Activated CD4-positive, alpha-beta T cell treated with anti-CD3 and anti-CD28 coated beads, Interleukin-2, amount 10 ng/mL, durations not matched to agents 24 days and 14 days (primary cell): ENCODE data around the gene MRPS18A. TPM values are rescaled to one million over a fixed set of nuclear protein-coding genes. Genes with fewer than 3 reads are reported as not detected.

Experiments used
- DNase-seq: peaks from one replicate; pipeline ENCODE4 v3.0.0; 2022
- H3K27ac Mint-ChIP-seq: one replicate; pipeline ENCODE4 v1.8.0; 2022; ENCODE audit warnings: mild to moderate bottlenecking, mixed read lengths
- H3K27me3 Mint-ChIP-seq: one replicate; pipeline ENCODE4 v1.8.0; 2022; ENCODE audit warnings: mixed read lengths
- H3K36me3 Mint-ChIP-seq: one replicate; pipeline ENCODE4 v1.8.0; 2022; ENCODE audit warnings: low read depth, mild to moderate bottlenecking, mixed read lengths
- H3K4me1 Mint-ChIP-seq: one replicate; pipeline ENCODE4 v1.8.0; 2021; ENCODE audit warnings: mixed read lengths
- H3K4me3 Mint-ChIP-seq: one replicate; pipeline ENCODE4 v1.8.0; 2022; ENCODE audit warnings: mild to moderate bottlenecking, moderate library complexity, mixed read lengths
- H3K9me3 Mint-ChIP-seq: one replicate; pipeline ENCODE4 v1.8.0; 2021; ENCODE audit warnings: mixed read lengths
- intact Hi-C: fragments of 100-400 bp; cut with micrococcal nuclease; formaldehyde crosslinking; loops from one replicate; pipeline ENCODE4 v1.15.1; 2023
- total RNA-seq: library from RNA; stranded (reverse); gene quantifications from 2 replicates; pipeline ENCODE4 v1.2.3, GENCODE V29; 2022

Gene MRPS18A
- total RNA-seq, 1 donor from 2014 or later, result 47.4 TPM

GRCh38 chr6:43698584-43699349, 11.2 kb upstream of the MRPS18A start:
- DNase-seq, result no peak
- intact Hi-C loops, result no loop called here
- H3K4me3 Mint-ChIP-seq, result no peak overlapping the region
- no peaks in the 10 kb centered on the region for H3K9me3 Mint-ChIP-seq
- no peaks in the 10 kb centered on the region for H3K4me1 Mint-ChIP-seq
- no peaks in the 10 kb centered on the region for H3K36me3 Mint-ChIP-seq
- no peak overlapping the region for H3K27ac Mint-ChIP-seq
- peaks cover 25% of the 10 kb centered on the region for H3K27me3 Mint-ChIP-seq

DNA sequence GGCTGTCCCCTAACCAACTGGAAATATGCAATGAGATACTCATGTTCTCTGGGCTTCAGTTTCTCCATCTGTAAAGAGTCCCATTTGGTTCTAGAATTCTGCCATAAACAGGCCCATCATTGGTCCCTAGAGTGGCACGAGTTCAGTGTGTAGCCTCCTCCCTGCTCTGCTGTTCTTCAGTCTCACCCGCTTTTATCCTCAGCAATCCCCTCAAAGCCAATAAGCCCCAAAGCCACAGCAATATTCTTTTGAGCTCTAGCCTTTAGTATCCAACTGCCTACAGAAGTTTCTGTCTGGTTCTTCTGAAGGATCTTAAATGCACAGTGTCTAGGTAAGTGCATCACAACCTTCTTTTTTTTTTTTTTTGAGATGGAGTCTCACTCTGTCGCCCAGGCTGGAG, 9.8 kb upstream of the MRPS18A start:
- Mint-ChIP-seq H3K27ac (no peak overlapping the region), H3K27me3 (peaks cover 22% of the 10 kb centered on the region), H3K4me3 (no peak overlapping the region), H3K4me1 (no peaks in the 10 kb centered on the region), H3K36me3 (no peaks in the 10 kb centered on the region), H3K9me3 (no peaks in the 10 kb centered on the region)
- intact Hi-C loops, result no loop called here
- no peak for DNase-seq

DNA sequence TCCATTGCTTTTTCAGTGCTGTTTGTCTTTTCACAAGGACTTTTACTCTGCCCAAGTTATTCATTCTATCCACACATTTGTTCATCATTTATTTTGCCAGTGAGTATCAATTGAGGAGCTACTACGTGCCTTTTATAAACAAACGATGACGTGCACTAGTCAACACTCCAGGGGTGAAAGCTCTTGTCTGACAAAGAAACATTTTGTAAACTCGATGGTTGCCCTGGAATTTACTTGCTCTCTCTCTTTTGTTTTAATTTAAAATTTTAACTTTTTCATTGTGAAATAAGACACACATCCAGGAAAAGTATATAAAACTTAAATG, 8.3 kb upstream of the MRPS18A start:
- intact Hi-C loops, result no loop called here
- H3K4me1 Mint-ChIP-seq, result no peaks in the 10 kb centered on the region
- no peaks in the 10 kb centered on the region for H3K36me3 Mint-ChIP-seq
- no peak overlapping the region for H3K4me3 Mint-ChIP-seq
- no peak for DNase-seq
- H3K27me3 Mint-ChIP-seq, result peaks cover 19% of the 10 kb centered on the region
- no peaks in the 10 kb centered on the region for H3K9me3 Mint-ChIP-seq
- no peak overlapping the region for H3K27ac Mint-ChIP-seq

DNA sequence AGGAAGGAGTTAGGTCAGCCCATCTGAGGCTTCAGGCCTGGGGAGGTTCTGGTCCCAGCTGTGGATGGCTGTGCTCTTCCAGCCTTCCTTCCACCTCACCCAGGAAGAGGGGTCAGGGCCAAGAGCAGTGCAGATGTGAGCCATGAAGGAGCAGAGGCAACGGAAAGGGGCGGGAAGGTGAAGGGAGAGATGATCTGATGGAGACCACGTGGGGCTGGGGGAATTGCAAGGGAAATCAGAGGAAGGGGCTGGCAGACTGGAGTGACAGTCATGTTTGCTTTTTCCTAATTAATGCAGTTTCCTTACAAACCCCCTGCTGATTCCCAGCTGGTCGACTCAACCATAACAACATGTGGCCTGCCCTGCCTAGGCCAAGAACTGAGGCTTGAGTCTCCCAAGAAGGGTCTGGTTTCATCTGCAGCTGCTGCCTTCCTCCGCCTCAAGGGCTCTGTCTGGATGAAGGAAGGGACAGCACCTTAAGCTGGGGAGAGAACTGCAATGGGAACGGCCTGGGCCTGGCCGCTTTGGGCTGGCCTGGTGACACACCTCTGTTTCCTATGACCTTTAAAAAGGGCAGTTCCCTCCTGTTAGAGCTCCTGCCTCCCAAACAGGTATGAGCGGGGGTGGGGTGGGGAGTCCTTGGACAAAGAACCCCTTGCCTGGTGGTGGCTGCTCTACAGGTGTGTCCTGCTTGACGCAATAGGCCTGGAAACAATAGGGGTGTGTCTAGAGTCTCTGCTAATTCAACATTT, 7.8 kb upstream of the MRPS18A start:
- no peak for DNase-seq
- H3K27ac Mint-ChIP-seq, result no peak overlapping the region
- no peak overlapping the region for H3K4me3 Mint-ChIP-seq
- H3K9me3 Mint-ChIP-seq, result no peaks in the 10 kb centered on the region
- intact Hi-C loops, result no loop called here
- peaks cover 19% of the 10 kb centered on the region for H3K27me3 Mint-ChIP-seq
- H3K4me1 Mint-ChIP-seq, result no peaks in the 10 kb centered on the region
- H3K36me3 Mint-ChIP-seq, result no peaks in the 10 kb centered on the region

DNA sequence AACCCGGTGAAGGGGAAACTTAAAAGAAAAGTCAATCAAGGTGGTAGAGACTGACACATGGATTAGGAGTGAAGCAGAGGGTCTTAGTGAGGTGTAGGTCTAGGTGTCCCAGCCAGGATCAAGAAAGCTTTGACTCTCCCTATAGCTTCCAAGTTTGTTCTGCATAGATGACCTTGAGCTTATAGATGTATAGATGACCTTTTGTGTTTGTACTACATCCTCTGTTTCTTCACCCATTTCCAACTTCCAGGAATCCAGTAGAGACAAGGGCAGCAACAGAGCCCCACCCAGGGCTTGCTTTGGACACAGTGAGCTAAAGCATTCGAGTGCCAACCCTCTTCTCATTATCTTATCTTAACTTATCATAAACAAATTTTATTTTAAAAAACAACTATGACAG, 1.8 kb upstream of the MRPS18A start:
- Mint-ChIP-seq H3K27me3 (peaks cover 4% of the 10 kb centered on the region), H3K27ac (no peak overlapping the region), H3K9me3 (peaks cover 3% of the 10 kb centered on the region), H3K36me3 (peaks cover 9% of the 10 kb centered on the region), H3K4me3 (no peak overlapping the region), H3K4me1 (peaks cover 23% of the 10 kb centered on the region)
- no peak for DNase-seq
- intact Hi-C loops, result no loop called here

DNA sequence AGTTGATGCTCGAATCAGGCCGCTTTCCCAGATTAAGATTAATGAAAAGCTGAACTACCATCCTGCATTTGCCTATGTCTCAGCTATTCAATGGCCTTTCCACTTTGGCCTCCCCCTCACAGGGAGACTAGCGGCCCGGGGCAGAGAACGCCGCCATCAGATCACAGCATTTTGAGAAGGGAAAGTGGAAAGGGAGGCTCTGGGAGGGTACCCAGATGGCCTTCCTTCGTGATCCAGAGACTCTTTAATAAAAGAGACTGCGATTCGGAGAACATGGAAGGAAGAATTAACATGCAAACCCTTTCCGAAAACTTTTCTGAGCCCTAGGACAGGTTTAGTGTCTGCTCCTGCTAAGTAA, 533 bp downstream of the MRPS18A start:
- Mint-ChIP-seq H3K27me3 (no peaks in the 10 kb centered on the region), H3K4me1 (peaks cover 39% of the 10 kb centered on the region), H3K4me3 (peak overlapping the region; percentile 93), H3K9me3 (peaks cover 3% of the 10 kb centered on the region), H3K36me3 (peaks cover 22% of the 10 kb centered on the region), H3K27ac (peak overlapping the region; percentile 84)
- intact Hi-C loops, result loop anchor here (1.0 to 2.0 kb wide), 2 partner anchors 20 to 58 kb away; partner anchors contain the start of gene GTPBP2
- no peak for DNase-seq

- DNase-seq, result no peak
- intact Hi-C loops, result no loop called here
- H3K36me3 Mint-ChIP-seq, result peaks cover 33% of the 10 kb centered on the region
- no peak overlapping the region for H3K27ac Mint-ChIP-seq
- no peak overlapping the region for H3K4me3 Mint-ChIP-seq
- H3K27me3 Mint-ChIP-seq, result no peaks in the 10 kb centered on the region
- H3K9me3 Mint-ChIP-seq, result peaks cover 3% of the 10 kb centered on the region
- peaks cover 42% of the 10 kb centered on the region for H3K4me1 Mint-ChIP-seq
These were observed 3.7 kb downstream of the MRPS18A start for GRCh38 chr6:43683708-43684455.

DNA sequence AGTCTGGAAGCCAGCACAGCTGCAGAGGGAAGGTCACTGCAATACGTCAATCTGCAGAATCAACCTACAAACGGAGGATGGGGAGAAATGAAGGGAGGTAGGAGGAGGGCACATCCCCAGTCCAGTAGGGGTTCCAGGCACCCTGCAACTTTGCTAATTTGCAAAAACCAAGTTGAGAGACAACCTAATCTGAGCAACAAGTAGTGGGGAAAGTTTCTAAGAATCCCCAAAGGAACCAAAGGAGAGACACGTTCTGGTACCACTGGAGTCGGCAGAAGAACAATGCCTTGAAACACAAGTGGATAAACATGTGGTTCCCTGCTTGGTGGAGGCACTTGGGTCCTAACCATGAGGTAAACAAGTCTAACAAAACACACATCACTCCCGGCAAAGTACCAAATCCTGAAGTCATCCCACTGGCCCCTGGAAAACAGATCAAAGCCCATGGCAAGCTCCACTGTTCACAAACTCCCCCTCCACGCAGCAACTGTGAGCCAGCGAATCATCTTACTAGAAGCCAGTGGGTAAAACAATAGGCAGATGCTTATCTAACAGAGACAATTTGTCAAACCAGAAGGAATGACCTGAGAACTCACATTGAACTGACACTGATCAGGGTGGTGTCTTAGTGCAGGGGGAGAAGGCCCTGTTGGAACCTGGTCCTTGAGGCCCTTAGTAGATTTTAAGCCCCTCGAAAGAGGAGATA, 4.7 kb downstream of the MRPS18A start:
- no peaks in the 10 kb centered on the region for H3K27me3 Mint-ChIP-seq
- peaks cover 37% of the 10 kb centered on the region for H3K4me1 Mint-ChIP-seq
- DNase-seq, result no peak
- H3K9me3 Mint-ChIP-seq, result no peaks in the 10 kb centered on the region
- H3K4me3 Mint-ChIP-seq, result no peak overlapping the region
- intact Hi-C loops, result no loop called here
- H3K36me3 Mint-ChIP-seq, result peaks cover 39% of the 10 kb centered on the region
- peak overlapping the region; percentile 58 for H3K27ac Mint-ChIP-seq

GRCh38 chr6:43681303-43681702, 6.3 kb downstream of the MRPS18A start:
- intact Hi-C loops, result no loop called here
- no peaks in the 10 kb centered on the region for H3K27me3 Mint-ChIP-seq
- H3K9me3 Mint-ChIP-seq, result no peaks in the 10 kb centered on the region
- no peak for DNase-seq
- no peak overlapping the region for H3K27ac Mint-ChIP-seq
- H3K36me3 Mint-ChIP-seq, result peaks cover 39% of the 10 kb centered on the region
- no peak overlapping the region for H3K4me3 Mint-ChIP-seq
- peaks cover 27% of the 10 kb centered on the region for H3K4me1 Mint-ChIP-seq

- H3K4me1 Mint-ChIP-seq, result peaks cover 24% of the 10 kb centered on the region
- H3K36me3 Mint-ChIP-seq, result peaks cover 38% of the 10 kb centered on the region
- intact Hi-C loops, result no loop called here
- DNase-seq, result no peak
- H3K27me3 Mint-ChIP-seq, result no peaks in the 10 kb centered on the region
- H3K9me3 Mint-ChIP-seq, result no peaks in the 10 kb centered on the region
- H3K4me3 Mint-ChIP-seq, result no peak overlapping the region
- no peak overlapping the region for H3K27ac Mint-ChIP-seq
These were observed 7.0 kb downstream of the MRPS18A start for GRCh38 chr6:43680308-43681200.

GRCh38 chr6:43679057-43679456, 8.5 kb downstream of the MRPS18A start:
- Mint-ChIP-seq H3K4me3 (no peak overlapping the region), H3K27me3 (no peaks in the 10 kb centered on the region), H3K4me1 (peaks cover 16% of the 10 kb centered on the region), H3K36me3 (peaks cover 34% of the 10 kb centered on the region), H3K27ac (no peak overlapping the region), H3K9me3 (no peaks in the 10 kb centered on the region)
- DNase-seq, result no peak
- intact Hi-C loops, result no loop called here

DNA sequence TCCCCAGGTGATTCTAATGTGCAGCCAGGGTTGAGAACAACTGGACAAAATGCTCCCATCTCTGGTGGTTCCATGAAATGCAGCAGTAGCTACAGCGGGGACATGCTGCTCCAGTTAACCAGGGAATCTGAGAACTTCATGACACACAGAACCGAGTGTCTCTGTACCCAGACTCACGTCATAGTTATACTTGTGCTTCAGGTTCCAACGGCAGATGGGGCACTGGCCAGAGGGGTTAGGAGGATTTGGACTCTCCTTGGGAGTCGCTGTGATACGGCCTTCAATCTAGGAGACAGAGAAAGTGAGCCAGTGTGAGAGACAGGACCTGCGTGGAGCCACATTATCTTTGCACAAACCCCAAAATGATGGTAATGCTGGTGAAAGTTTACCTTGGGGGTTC, 9.2 kb downstream of the MRPS18A start:
- H3K27ac Mint-ChIP-seq, result no peak overlapping the region
- H3K9me3 Mint-ChIP-seq, result no peaks in the 10 kb centered on the region
- no peak for DNase-seq
- no peaks in the 10 kb centered on the region for H3K27me3 Mint-ChIP-seq
- no peak overlapping the region for H3K4me3 Mint-ChIP-seq
- H3K36me3 Mint-ChIP-seq, result peaks cover 34% of the 10 kb centered on the region
- intact Hi-C loops, result no loop called here
- H3K4me1 Mint-ChIP-seq, result peaks cover 12% of the 10 kb centered on the region

GRCh38 chr6:43677759-43678158, 9.8 kb downstream of the MRPS18A start:
- Mint-ChIP-seq H3K4me1 (peaks cover 7% of the 10 kb centered on the region), H3K27ac (no peak overlapping the region), H3K9me3 (no peaks in the 10 kb centered on the region), H3K4me3 (no peak overlapping the region), H3K27me3 (no peaks in the 10 kb centered on the region), H3K36me3 (peaks cover 35% of the 10 kb centered on the region)
- DNase-seq, result no peak
- intact Hi-C loops, result no loop called here
